Erythroblast (primary cell): ENCODE results near the gene APOL5.

ENCODE experiments used
- GATA1 ChIP-seq: IDR thresholded peaks from 2 replicates; pipeline ENCODE4 v1.6.1; 2011; ENCODE audit warnings: low read depth, mild to moderate bottlenecking, control low read depth, low read length, moderate library complexity
- POLR2A ChIP-seq: IDR thresholded peaks from 2 replicates; pipeline ENCODE4 v1.6.1; 2011; ENCODE audit warnings: mild to moderate bottlenecking, low read length

GRCh38 chr22:35769974-35770373 is 52.3 kb downstream of the APOL5 start:
- TF ChIP-seq POLR2A, result no peak
- no peak for TF ChIP-seq GATA1
